ENCODE results near the gene SEMA3A. TPM values are rescaled to one million over a fixed set of nuclear protein-coding genes. Genes with fewer than 3 reads are reported as not detected.

SEMA3A gene
- total RNA-seq, 4 donors from 2014 or later: 27.8 to 39.0 (median 34.5) TPM

DNA sequence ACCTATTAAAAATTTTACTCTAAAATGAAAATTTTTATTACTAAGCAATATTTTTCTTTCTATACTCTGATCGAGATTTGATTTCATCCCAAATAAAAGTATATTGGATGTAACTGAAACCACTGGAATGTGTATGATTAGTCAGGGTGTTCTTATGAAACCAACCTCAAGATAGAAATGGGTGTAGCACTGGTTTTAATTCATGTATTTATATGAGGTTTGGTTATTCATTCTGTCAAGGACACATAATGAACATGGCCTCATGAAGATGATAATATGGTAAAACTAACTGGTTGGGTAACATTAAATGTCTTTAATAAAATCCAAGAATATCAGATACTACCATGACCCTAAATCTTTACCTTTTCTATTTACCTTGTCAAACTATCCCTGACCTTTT, 197.7 kb downstream of the SEMA3A start:
- Histone ChIP-seq H3K4me3 (no peak overlapping the region), H3K36me3 (peaks cover 0 to 16% (median 0%) of the 10 kb centered on the region in 4 donors), H3K9me3 (no peaks in the 10 kb centered on the region), H3K4me1 (no peaks in the 10 kb centered on the region), H3K27me3 (no peaks in the 10 kb centered on the region), H3K27ac (replicated peaks in 1 of 4) (no peak overlapping the region)
- WGBS: 10% methylated on average over 1 of the region's 1 CpG
- DNase-seq (ENCODE audit: extremely low spot score): no peak
- intact Hi-C loops (cut with DNase I): no loop called here
- TF ChIP-seq POLR2A (IDR thresholded peaks at IDR 0.05; ENCODE audit: low read depth): no peak
- no peak for TF ChIP-seq POLR2AphosphoS5 (IDR thresholded peaks at IDR 0.05)
- no peak for TF ChIP-seq EP300 (IDR thresholded peaks at IDR 0.05)
- TF ChIP-seq, protein P1, sequence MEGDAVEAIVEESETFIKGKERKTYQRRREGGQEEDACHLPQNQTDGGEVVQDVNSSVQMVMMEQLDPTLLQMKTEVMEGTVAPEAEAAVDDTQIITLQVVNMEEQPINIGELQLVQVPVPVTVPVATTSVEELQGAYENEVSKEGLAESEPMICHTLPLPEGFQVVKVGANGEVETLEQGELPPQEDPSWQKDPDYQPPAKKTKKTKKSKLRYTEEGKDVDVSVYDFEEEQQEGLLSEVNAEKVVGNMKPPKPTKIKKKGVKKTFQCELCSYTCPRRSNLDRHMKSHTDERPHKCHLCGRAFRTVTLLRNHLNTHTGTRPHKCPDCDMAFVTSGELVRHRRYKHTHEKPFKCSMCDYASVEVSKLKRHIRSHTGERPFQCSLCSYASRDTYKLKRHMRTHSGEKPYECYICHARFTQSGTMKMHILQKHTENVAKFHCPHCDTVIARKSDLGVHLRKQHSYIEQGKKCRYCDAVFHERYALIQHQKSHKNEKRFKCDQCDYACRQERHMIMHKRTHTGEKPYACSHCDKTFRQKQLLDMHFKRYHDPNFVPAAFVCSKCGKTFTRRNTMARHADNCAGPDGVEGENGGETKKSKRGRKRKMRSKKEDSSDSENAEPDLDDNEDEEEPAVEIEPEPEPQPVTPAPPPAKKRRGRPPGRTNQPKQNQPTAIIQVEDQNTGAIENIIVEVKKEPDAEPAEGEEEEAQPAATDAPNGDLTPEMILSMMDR (IDR thresholded peaks at IDR 0.05): no peak

DNA sequence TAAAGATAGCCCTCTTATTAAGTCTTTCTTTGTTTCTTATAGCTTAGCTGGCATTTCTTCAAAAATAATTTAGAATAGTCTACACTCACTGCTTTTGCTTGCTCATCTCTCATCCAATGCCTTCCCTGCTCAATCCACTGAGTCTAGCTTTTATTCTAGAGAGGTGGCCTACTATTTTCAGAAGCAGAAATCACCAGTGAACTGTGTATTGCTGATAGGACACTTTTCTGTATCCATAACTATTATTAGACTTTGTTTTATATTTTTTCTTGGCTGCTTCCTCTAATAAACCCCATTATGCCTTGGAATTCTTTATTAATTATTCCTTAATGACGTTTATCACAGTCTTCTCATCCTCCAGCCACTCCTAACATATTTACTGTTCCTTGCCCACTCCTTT, 206.8 kb downstream of the SEMA3A start:
- Histone ChIP-seq H3K36me3 (no peaks in the 10 kb centered on the region), H3K27me3 (no peaks in the 10 kb centered on the region), H3K4me1 (peaks cover 0 to 15% (median 6%) of the 10 kb centered on the region in 4 donors), H3K27ac (replicated peaks in 1 of 4) (no peak overlapping the region), H3K4me3 (no peak overlapping the region), H3K9me3 (no peaks in the 10 kb centered on the region)
- DNase-seq (ENCODE audit: extremely low spot score): no peak
- intact Hi-C loops (cut with DNase I): no loop called here
- TF ChIP-seq EP300 (IDR thresholded peaks at IDR 0.05): no peak
- no peak for TF ChIP-seq POLR2AphosphoS5 (IDR thresholded peaks at IDR 0.05)
- TF ChIP-seq POLR2A (IDR thresholded peaks at IDR 0.05; ENCODE audit: low read depth): no peak
- TF ChIP-seq, protein P1 (IDR thresholded peaks at IDR 0.05): no peak
- 79% methylated on average over 1 of the region's 1 CpG for WGBS

GRCh38 chr7:83985821-83986220, 208.8 kb downstream of the SEMA3A start:
- no peak overlapping the region for H3K27ac ChIP-seq (replicated peaks in 1 of 4)
- WGBS: 91% methylated on average over 5 of the region's 5 CpGs
- H3K9me3 ChIP-seq: no peaks in the 10 kb centered on the region

DNA sequence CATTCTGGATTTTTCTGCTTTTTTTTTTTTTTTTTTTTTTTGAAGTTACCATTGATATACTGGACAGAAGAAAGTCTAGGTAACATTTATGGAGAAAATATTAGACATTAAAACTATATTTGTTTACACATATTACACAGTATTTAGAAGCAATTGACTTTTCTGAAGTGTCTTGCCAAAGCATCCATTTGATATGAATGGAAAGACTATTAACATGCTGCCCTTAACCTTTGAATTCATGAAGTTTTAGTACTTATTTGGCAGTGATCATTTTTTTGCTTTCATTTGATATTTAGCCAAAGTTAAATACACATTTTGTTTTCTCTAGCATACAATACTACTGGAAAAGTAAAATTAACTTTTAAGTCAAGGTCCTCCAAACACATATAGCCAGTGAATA, 210.0 kb downstream of the SEMA3A start:
- Histone ChIP-seq H3K4me1 (peaks cover 0 to 15% (median 6%) of the 10 kb centered on the region in 4 donors), H3K9me3 (no peaks in the 10 kb centered on the region), H3K36me3 (no peaks in the 10 kb centered on the region), H3K27me3 (no peaks in the 10 kb centered on the region), H3K27ac (replicated peaks in 1 of 4) (no peak overlapping the region), H3K4me3 (no peak overlapping the region)
- TF ChIP-seq, protein P1 (IDR thresholded peaks at IDR 0.05): no peak
- TF ChIP-seq EP300 (IDR thresholded peaks at IDR 0.05) (no peak), POLR2A (IDR thresholded peaks at IDR 0.05; ENCODE audit: low read depth) (no peak), POLR2AphosphoS5 (IDR thresholded peaks at IDR 0.05) (no peak)
- intact Hi-C loops (cut with DNase I): no loop called here
- DNase-seq (ENCODE audit: extremely low spot score): no peak

More at GRCh38 chr7:83985821-83986220, 208.8 kb downstream of the SEMA3A start:
- H3K4me3 ChIP-seq: no peak overlapping the region
- H3K36me3 ChIP-seq: no peaks in the 10 kb centered on the region
- DNase-seq (ENCODE audit: extremely low spot score): no peak
- intact Hi-C loops (cut with DNase I): no loop called here
- no peak for TF ChIP-seq POLR2A (IDR thresholded peaks at IDR 0.05; ENCODE audit: low read depth)
- no peak for TF ChIP-seq POLR2AphosphoS5 (IDR thresholded peaks at IDR 0.05)
- TF ChIP-seq, protein P1 (IDR thresholded peaks at IDR 0.05): no peak
- TF ChIP-seq EP300 (IDR thresholded peaks at IDR 0.05): no peak
- peaks cover 0 to 15% (median 6%) of the 10 kb centered on the region in 4 donors for H3K4me1 ChIP-seq
- no peaks in the 10 kb centered on the region for H3K27me3 ChIP-seq

DNA sequence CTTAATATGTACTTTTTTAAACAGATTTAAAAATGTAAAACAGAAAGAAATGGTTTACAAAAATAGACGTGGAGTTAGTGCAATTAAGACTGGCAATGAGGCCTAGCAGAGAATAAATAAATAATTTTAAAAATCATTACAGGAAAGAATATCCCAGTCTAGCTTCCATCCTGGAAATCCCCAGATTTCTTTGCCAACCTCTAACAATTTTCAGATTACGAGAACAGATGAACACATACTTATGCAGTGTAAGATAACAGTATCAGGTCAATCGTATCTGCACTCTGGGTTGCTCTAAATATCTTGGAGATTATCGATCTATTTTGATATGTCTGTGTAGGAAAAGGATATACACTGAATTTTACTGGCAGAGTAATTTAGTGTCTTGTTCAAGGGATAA, 210.5 kb downstream of the SEMA3A start:
- intact Hi-C loops (cut with DNase I): no loop called here
- Histone ChIP-seq H3K9me3 (no peaks in the 10 kb centered on the region), H3K27me3 (no peaks in the 10 kb centered on the region), H3K27ac (replicated peaks in 1 of 4) (peak overlapping the region in 1 of 4 donors; percentile 24), H3K36me3 (no peaks in the 10 kb centered on the region), H3K4me1 (peaks cover 0 to 15% (median 6%) of the 10 kb centered on the region in 4 donors), H3K4me3 (no peak overlapping the region)
- TF ChIP-seq, protein P1 (IDR thresholded peaks at IDR 0.05): no peak
- TF ChIP-seq EP300 (IDR thresholded peaks at IDR 0.05) (no peak), POLR2A (IDR thresholded peaks at IDR 0.05; ENCODE audit: low read depth) (no peak)
- WGBS: 39% methylated on average over 4 of the region's 4 CpGs
- no peak for DNase-seq (ENCODE audit: extremely low spot score)
